Choroid plexus epithelial cell (primary cell): Measurements from ENCODE around the gene KBTBD12.

Experiments
- DNase-seq: peaks from one replicate; pipeline ENCODE4 v3.0.0-alpha.2; 2010; ENCODE audit warnings: low read depth
- H3K4me3 ChIP-seq: 2 replicates; pipeline ENCODE4 v1.5.1; 2011; ENCODE audit warnings: low read depth, mild to moderate bottlenecking, control low read depth, low read length, moderate library complexity
- TF ChIP-seq, protein P1 (sequence below): conservative IDR thresholded peaks from 2 replicates; pipeline ENCODE4 v1.5.1; 2011; ENCODE audit warnings: low read depth, mild to moderate bottlenecking, control low read depth, inconsistent platforms, low read length, moderate library complexity

KBTBD12 gene

DNA sequence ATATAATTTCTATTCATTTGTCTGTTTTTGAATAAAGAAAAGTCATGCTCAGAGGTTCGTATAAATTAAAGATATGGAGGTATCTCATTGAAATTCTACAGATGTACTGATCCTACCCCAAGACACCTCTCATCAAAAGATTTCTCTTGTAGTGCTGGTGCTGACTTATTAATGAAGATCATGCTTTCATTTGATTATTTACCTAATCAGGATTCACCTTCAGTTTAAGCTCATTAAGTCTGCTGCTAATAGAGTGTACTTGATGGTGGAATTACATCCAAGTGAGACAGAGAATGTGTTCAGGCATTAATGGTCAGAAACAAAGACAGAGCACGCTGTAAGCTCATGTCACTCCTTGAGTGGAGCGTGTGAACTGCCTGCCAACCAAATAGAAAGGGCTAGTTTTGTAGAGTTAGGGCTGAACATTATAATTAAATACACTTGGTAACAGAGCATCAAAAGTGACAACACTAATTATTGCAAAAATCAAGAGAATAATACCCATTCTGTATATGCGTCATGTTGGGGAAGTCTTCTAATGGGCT lies 45.5 kb downstream of the KBTBD12 start:
- DNase-seq: no peak
- TF ChIP-seq, protein P1, sequence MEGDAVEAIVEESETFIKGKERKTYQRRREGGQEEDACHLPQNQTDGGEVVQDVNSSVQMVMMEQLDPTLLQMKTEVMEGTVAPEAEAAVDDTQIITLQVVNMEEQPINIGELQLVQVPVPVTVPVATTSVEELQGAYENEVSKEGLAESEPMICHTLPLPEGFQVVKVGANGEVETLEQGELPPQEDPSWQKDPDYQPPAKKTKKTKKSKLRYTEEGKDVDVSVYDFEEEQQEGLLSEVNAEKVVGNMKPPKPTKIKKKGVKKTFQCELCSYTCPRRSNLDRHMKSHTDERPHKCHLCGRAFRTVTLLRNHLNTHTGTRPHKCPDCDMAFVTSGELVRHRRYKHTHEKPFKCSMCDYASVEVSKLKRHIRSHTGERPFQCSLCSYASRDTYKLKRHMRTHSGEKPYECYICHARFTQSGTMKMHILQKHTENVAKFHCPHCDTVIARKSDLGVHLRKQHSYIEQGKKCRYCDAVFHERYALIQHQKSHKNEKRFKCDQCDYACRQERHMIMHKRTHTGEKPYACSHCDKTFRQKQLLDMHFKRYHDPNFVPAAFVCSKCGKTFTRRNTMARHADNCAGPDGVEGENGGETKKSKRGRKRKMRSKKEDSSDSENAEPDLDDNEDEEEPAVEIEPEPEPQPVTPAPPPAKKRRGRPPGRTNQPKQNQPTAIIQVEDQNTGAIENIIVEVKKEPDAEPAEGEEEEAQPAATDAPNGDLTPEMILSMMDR: no peak
- H3K4me3 ChIP-seq: no peak overlapping the region

DNA sequence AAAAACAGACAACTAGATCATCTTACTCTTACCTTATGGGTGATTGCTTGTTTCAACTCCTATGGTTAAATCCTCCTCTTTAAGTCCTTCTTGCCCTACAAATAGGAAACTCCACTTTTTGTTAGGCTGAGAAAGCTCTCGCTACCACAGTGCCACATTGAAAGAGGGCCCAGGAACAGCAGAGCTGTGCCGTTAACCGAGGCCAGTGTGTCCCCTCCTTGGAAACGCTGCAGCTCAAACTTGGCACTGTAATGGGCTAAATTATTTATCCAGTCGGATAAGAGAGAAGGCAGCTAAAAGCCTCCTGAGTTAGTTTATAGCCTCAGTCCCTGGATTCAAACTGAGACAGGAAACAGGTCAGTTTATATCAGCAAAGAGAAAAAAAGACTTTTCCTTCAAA lies 46.1 kb downstream of the KBTBD12 start:
- H3K4me3 ChIP-seq: no peak overlapping the region
- TF ChIP-seq, protein P1: no peak

DNA sequence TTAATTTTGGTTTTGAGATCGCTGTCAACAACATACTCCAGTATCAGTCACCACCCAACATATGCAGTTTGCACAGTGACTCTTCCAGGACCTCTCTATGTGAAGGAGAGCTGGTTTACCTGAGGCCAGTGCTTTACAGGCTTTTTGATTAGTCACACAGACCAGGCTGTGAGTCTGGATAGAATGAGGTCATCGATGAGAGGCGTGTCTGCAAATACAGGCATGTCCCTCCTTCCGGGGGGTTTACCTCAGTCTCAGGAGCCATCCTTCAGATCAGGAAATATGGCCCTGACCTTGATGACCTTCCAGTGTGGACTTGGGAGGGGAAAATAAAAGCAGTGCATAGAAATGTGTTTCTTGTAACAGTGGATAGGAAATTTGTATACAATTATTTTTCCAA lies 46.9 kb downstream of the KBTBD12 start:
- no peak overlapping the region for H3K4me3 ChIP-seq
- TF ChIP-seq, protein P1: no peak
- DNase-seq: peak; percentile 34

More for the DNA sequence above, 46.1 kb downstream of the KBTBD12 start:
- DNase-seq: no peak

DNA sequence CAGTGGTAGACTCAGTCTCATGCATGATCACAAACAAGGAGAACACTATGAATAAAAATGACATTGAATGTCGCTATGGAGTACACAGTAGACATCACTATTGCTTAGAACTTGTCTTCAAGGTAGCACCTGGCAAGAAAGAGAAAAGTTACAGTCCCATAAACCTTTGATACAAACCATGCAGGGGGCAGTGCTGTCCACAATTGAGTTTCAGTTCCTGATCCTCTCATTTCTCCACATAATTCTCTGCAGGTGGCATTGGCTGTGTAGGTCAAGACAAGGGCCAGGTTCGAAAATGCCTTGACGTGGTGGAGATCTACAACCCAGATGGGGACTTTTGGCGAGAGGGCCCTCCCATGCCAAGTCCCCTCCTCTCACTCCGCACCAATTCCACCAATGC lies 47.9 kb downstream of the KBTBD12 start:
- DNase-seq: no peak
- TF ChIP-seq, protein P1: no peak
- no peak overlapping the region for H3K4me3 ChIP-seq

DNA sequence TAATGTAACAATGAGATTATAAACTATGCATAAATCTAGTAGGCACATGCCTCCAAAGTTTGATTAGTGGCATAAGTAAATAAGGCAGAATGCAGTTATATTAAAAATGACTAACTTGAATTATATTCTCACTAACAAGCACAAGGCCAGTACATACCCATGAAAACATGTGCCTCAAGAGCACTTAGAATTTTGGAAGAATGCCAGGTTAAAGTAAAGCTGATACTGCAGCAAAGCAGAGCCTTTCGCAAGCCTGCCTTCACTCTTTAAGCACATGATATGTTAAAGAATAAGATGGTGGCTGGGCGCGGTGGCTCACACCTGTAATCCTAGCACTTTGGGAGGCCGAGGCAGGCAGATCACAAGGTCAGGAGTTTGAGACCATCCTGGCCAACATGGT lies 49.0 kb downstream of the KBTBD12 start:
- TF ChIP-seq, protein P1: no peak
- DNase-seq: peak; percentile 79
- no peak overlapping the region for H3K4me3 ChIP-seq

DNA sequence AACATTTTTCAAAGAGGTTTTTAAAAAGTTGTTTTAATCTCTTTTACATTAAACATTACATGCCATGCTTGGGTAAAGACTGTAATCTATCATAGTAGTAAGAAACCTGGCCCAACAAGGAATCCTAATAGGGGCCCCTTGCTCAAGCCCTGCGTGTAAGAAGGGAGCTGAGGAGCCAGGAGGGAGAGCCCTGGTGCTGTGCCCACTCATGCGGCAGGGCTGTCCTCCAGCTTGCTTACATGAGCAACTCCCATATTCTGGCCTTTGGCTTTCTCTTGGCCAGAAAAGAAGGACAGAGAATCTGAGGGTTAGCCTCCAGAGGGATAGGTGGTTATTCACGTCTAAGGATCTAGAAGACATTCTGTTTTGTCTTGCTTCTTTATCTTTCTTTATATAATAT lies 49.8 kb downstream of the KBTBD12 start:
- H3K4me3 ChIP-seq: no peak overlapping the region
- TF ChIP-seq, protein P1: no peak
- no peak for DNase-seq

DNA sequence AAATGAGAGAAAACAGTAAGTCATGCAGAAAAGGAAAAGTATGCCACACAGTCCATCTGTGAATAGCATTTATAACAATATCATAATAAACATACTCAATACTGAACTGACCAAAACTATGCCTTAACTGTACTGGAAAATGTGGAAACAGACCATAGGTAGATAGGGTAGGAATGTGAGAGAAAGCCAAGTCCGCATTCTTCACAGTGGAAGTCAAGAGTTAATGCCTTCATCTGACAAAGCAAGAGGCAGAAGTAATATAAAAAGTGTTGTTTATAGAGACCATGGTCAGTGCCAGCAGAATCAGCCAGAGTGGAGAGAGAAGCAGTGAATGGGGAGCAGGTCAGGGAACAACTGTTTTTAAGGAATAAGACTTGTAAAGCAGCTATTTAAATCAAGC lies 52.3 kb downstream of the KBTBD12 start:
- peak; percentile 47 for DNase-seq
- no peak overlapping the region for H3K4me3 ChIP-seq
- TF ChIP-seq, protein P1: no peak
